ENCODE results near the gene ZNF423. TPM values are rescaled to one million over a fixed set of nuclear protein-coding genes. Genes with fewer than 3 reads are reported as not detected.

ZNF423 gene
- total RNA-seq, 6 experiments from 2014 or later: not detected

GRCh38 chr16:49504023-49504364 lies 351.9 kb downstream of the ZNF423 start:
- no peak overlapping the region for H3K27ac Mint-ChIP-seq
- no peak overlapping the region for H3K4me3 Mint-ChIP-seq
- no peak for TF ChIP-seq CTCF (IDR thresholded peaks at IDR 0.05)
- H3K36me3 Mint-ChIP-seq (ENCODE audit: low read depth): no peaks in the 10 kb centered on the region
- H3K4me1 Mint-ChIP-seq (ENCODE audit: low read depth): no peaks in the 10 kb centered on the region
- DNase-seq: no peak
- H3K9me3 Mint-ChIP-seq: peaks cover 52% of the 10 kb centered on the region
- H3K27me3 Mint-ChIP-seq (ENCODE audit: insufficient read depth): peaks cover 3% of the 10 kb centered on the region

GRCh38 chr16:49503256-49504022 lies 352.5 kb downstream of the ZNF423 start:
- Mint-ChIP-seq H3K4me1 (ENCODE audit: low read depth) (no peaks in the 10 kb centered on the region), H3K27ac (no peak overlapping the region), H3K4me3 (no peak overlapping the region), H3K36me3 (ENCODE audit: low read depth) (no peaks in the 10 kb centered on the region), H3K27me3 (ENCODE audit: insufficient read depth) (peaks cover 3% of the 10 kb centered on the region), H3K9me3 (peaks cover 52% of the 10 kb centered on the region)
- no peak for TF ChIP-seq CTCF (IDR thresholded peaks at IDR 0.05)
- no peak for DNase-seq

GRCh38 chr16:49502136-49502881 lies 353.6 kb downstream of the ZNF423 start:
- DNase-seq: no peak
- Mint-ChIP-seq H3K4me1 (ENCODE audit: low read depth) (no peaks in the 10 kb centered on the region), H3K36me3 (ENCODE audit: low read depth) (no peaks in the 10 kb centered on the region), H3K27ac (no peak overlapping the region), H3K9me3 (peaks cover 56% of the 10 kb centered on the region), H3K27me3 (ENCODE audit: insufficient read depth) (peaks cover 3% of the 10 kb centered on the region), H3K4me3 (no peak overlapping the region)
- no peak for TF ChIP-seq CTCF (IDR thresholded peaks at IDR 0.05)

GRCh38 chr16:49499869-49500610 lies 355.9 kb downstream of the ZNF423 start:
- H3K27me3 Mint-ChIP-seq (ENCODE audit: insufficient read depth): no peaks in the 10 kb centered on the region; the same call in 1 of the 2 replicates
- peaks cover 64% of the 10 kb centered on the region for H3K9me3 Mint-ChIP-seq
- no peaks in the 10 kb centered on the region for H3K4me1 Mint-ChIP-seq (ENCODE audit: low read depth)
- no peaks in the 10 kb centered on the region for H3K36me3 Mint-ChIP-seq (ENCODE audit: low read depth)
- H3K27ac Mint-ChIP-seq: no peak overlapping the region
- no peak overlapping the region for H3K4me3 Mint-ChIP-seq
- no peak for TF ChIP-seq CTCF (IDR thresholded peaks at IDR 0.05)
- no peak for DNase-seq

GRCh38 chr16:49499414-49499785 lies 356.5 kb downstream of the ZNF423 start:
- H3K27ac Mint-ChIP-seq: no peak overlapping the region
- no peak for DNase-seq
- no peaks in the 10 kb centered on the region for H3K36me3 Mint-ChIP-seq (ENCODE audit: low read depth)
- no peak overlapping the region for H3K4me3 Mint-ChIP-seq
- peaks cover 64% of the 10 kb centered on the region for H3K9me3 Mint-ChIP-seq
- no peak for TF ChIP-seq CTCF (IDR thresholded peaks at IDR 0.05)
- no peaks in the 10 kb centered on the region for H3K4me1 Mint-ChIP-seq (ENCODE audit: low read depth)
- H3K27me3 Mint-ChIP-seq (ENCODE audit: insufficient read depth): no peaks in the 10 kb centered on the region; the same call in 1 of the 2 replicates
